ENCODE results near the gene CNBD2.
A peak's percentile ranks its signal among the peaks of the same experiment; 100 is the strongest.
"Not testable (repeated sequence)": the region's sequence is repeated elsewhere in the genome, so short reads cannot be mapped to it uniquely, and the experiment has no call there.

The CNBD2 gene

GRCh38 chr20:36063916-36064657, 95.7 kb downstream of the CNBD2 start:
- DNase-seq (ENCODE audit: low spot score) = no peak

DNA sequence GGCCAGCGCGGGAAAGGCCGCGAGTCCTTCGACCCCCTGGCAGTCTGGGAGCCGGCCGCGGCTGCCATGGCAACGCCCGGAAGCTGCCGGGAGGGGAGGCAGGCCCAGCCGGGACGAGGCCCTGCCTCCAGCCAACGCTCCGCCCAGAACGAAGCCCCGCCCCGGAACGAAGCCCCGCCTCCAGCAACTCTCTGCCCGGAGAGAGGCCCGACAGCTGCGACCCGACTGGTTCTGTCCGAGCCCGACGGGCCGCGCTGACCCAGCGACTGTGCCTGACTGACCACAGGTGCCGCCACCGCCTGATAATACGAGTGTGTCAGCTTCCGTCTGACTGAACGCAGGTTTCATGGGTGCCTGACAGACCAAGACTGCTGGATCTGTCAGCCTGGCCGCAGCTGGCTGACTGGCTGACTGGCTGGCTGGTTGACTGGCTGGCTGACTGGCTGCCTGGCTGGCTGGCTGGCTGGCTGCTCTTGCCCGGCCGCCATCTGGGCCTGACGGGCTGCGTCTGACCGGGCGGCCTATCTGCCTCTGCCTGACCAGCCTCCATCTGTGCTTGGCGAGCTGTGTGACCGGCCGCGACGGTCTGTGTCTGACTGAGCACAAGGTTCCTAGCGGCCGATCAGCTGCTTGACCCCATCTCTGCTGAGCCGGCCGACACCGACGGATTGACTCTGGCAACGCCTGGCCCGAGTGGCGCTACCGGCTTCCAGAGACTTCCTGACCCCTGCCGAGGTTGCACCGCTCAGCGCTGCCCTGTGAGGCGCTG, 96.5 kb downstream of the CNBD2 start:
- peak; percentile 96 for DNase-seq (ENCODE audit: low spot score)

- DNase-seq (ENCODE audit: low spot score) = no peak
Measured at GRCh38 chr20:36065427-36065998, 97.1 kb downstream of the CNBD2 start.

DNA sequence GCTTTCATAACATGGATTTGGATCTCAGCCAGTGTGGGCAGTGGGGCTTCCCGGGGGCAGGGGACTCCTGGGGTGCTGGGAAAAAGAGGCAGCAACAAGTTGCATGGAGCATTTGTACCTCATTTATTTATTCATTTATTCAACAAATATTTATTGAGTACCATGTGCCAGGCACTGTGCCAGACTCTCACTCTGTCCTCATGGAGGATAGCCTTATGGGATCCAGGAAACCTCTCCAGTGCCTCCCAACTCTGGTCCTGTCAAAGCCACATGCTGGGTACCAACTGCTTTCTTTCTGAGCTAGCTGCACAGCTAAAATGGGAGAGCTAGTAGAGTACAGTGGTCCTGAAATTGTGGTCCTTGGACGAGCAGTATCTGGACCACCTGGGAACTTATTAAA, 98.4 kb downstream of the CNBD2 start:
- no peak for DNase-seq (ENCODE audit: low spot score)

GRCh38 chr20:36068526-36068925, 100.1 kb downstream of the CNBD2 start:
- DNase-seq (ENCODE audit: low spot score) = not testable (repeated sequence)

- DNase-seq (ENCODE audit: low spot score) = peak; percentile 88
Measured at GRCh38 chr20:36070451-36070850, 102.1 kb downstream of the CNBD2 start.

DNA sequence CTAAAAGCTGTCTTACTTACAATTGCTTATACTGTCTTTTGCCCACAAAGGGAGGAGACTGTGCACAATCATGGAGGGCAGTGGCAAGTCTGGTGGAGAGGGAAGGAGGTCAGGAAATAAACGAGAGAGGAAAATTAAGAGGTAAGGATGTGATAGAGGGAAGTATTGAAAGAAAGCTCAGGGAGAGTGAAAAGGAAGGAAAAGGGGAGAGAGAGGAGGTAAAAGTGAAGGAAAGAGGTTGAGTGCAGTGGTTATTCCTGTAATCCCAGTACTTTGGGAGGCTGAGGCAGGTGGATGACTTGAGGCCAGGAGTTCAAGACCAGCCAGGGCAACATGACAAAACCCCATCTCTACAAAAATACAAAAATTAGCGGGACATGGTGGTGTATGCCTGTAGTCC, 103.5 kb downstream of the CNBD2 start:
- DNase-seq (ENCODE audit: low spot score) = no peak

GRCh38 chr20:36074983-36075382, 106.6 kb downstream of the CNBD2 start:
- no peak for DNase-seq (ENCODE audit: low spot score)

GRCh38 chr20:36077762-36078161, 109.4 kb downstream of the CNBD2 start:
- DNase-seq (ENCODE audit: low spot score) = not testable (repeated sequence)

DNA sequence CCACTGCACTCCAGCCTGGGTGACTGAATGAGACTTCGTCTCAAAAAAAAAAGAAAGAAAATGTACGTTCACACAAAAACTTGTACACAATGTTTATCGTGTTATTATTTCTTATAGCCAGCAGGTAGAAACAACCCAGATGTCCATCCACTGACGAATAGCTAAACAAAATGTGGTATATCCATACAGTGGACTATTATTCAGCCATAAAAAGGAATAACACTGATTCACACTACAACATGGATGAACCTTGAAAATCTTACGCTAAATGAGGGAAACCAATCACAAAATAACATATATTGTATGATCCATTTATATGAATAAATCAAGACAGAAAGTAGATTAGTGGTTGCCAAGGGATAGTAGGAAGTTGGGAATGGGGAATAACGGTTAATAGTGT, 111.1 kb downstream of the CNBD2 start:
- DNase-seq (ENCODE audit: low spot score) = no peak

- not testable (repeated sequence) for DNase-seq (ENCODE audit: low spot score)
Measured at GRCh38 chr20:36079984-36080383, 111.6 kb downstream of the CNBD2 start.

Measured in COLO829 (cell line).